Endothelial cell of umbilical vein (primary cell): Measurements from ENCODE around the gene C2orf76.

Experiments
- CTCF ChIP-seq, 2 donors: IDR thresholded peaks; 1 replicate in 1 of 2; 2 replicates in 1 of 2; pipeline ENCODE4 v1.5.1; 2011; ENCODE audit warnings: low read length in 2 of 2, mild to moderate bottlenecking in 2 of 2, moderate library complexity in 2 of 2, control low read depth in 1 of 2, inconsistent platforms in 1 of 2, low read depth in 1 of 2; ENCODE audit not compliant: insufficient read depth in 1 of 2; ENCODE audit errors: extremely low read depth in 1 of 2
- EZH2 ChIP-seq: IDR thresholded peaks from 2 replicates; pipeline ENCODE4 v1.6.1; 2012; ENCODE audit warnings: borderline replicate concordance, low read depth, mild to moderate bottlenecking, moderate library complexity, low read length, inconsistent platforms; ENCODE audit not compliant: severe bottlenecking
- MYC ChIP-seq: IDR thresholded peaks from one replicate; pipeline ENCODE4 v1.6.1; 2011; ENCODE audit warnings: mild to moderate bottlenecking, low read depth, low read length

- no peak for TF ChIP-seq EZH2
- peak; percentile 80 to 88 for TF ChIP-seq CTCF (IDR thresholded peaks at IDR 0.05; ENCODE audit: extremely low read depth in 1 of 2, insufficient read depth in 1 of 2, low read depth in 1 of 2, low read length in 2 of 2)
- TF ChIP-seq MYC = no peak
Measured at GRCh38 chr2:119264781-119265692, 101.6 kb downstream of the C2orf76 start.
